ENCODE data around the gene IRF1.
"Not testable (repeated sequence)": the region's sequence is repeated elsewhere in the genome, so short reads cannot be mapped to it uniquely, and the experiment has no call there.

Gene IRF1

DNA sequence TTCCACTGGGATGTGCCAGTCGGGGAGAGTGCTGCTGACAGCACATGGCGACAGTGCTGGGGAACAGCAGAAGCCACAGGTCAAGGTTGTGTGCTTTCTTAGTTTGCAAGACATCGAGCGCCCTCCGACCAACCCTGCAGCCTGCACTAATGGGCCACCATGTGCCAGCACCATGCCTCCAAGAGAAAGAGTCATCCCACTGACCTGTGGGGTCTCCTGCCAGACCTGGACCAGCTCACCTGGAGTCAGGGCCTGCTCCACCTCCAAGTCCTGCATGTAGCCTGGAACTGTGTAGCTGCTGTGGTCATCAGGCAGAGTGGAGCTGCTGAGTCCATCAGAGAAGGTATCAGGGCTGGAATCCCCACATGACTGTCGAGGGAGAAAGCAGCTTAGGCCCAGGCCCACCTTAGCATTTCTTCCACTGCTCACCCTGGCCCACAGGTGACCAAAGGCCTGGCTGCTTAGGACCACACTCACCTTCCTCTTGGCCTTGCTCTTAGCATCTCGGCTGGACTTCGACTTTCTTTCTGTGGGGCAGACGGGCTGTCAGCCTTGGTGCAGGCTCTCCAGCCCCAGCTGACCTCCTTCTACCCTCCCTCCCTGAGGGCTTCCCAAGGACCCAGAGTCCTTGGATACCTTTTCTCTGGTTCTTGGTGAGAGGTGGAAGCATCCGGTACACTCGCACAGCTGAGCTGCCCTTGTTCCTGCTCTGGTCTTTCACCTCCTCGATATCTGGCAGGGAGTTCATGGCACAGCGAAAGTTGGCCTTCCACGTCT is 4.1 kb downstream of the IRF1 start:
- DNase-seq = no peak

DNA sequence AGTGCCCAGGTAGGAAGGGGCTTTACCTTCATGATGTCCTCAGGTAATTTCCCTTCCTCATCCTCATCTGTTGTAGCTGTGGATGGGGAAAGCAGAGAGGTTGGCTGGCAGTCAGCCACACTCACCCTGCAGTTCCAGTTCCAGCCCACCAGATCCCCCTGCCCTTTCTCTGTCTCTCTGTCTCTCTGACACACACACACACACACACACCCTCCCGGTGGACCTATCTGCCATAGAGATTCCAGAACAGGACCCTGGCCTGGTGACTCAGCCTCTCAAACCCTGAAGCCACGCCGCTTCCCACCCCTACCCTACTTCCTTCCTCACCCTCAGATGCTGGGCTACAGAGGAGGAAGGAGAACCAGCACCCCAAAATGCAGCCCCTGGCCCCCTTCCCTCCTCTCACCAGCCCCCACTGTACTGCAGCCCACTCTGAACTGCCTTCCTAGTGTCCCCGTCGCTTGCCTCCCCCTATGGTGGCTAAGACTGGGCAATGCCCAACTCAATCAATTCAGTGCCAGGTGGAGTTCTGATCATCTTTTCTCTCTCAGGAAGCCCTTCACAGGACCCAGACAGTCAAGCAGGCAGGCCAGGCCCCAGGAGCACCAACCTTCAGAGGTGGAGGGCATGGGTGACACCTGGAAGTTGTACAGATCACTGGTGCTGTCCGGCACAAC is 4.8 kb downstream of the IRF1 start:
- DNase-seq = no peak

DNA sequence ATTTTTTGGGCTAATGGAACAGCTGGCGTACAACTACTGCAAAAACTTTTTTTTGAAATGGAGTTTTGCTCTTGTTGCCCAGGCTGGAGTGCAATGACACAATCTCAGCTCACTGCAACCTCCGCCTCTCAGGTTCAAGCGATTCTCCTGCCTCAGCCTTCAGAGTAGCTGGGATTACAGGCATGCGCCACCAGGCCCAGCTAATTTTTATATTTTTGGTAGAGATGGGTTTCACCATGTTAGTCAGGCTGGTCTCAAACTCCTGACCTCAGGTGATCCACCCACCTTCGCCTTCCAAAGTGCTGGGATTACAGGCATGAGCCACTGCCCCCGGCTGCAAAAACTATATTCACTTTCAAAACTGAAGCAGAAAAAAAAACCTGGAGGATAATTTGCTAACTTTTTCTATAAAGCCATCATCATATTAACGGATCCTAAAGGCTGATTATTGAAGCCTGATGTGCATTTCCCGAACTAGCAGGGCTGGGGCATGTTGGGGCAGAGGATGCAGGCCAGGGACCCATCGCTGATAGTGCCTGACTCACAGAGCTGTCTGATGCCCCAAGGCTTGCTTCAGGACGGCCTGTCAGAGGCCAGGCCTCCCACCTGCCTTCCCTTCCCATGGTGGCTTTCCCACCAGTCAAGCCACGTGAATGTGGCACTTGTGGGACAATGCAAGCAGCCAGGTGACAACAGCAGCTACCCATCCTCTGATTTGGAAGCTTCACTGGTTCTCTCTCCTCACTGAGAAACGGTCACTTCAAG is 5.5 kb downstream of the IRF1 start:
- DNase-seq = not testable (repeated sequence)

DNA sequence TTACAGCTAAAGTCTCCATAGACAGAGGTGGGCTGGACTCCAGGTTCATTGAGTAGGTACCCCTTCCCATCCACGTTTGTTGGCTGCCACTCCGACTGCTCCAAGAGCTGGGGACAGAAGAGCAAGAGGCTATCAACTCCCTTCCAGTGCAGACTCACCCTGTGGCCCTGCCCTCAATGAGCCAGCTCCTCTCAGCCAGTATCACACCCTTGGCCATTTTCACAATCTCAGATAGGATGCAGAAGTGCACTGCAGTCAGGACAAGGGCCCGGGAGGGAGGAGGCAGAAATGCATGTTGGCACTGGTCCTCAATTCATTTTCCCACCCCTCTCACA is 6.2 kb downstream of the IRF1 start:
- no peak for DNase-seq

DNA sequence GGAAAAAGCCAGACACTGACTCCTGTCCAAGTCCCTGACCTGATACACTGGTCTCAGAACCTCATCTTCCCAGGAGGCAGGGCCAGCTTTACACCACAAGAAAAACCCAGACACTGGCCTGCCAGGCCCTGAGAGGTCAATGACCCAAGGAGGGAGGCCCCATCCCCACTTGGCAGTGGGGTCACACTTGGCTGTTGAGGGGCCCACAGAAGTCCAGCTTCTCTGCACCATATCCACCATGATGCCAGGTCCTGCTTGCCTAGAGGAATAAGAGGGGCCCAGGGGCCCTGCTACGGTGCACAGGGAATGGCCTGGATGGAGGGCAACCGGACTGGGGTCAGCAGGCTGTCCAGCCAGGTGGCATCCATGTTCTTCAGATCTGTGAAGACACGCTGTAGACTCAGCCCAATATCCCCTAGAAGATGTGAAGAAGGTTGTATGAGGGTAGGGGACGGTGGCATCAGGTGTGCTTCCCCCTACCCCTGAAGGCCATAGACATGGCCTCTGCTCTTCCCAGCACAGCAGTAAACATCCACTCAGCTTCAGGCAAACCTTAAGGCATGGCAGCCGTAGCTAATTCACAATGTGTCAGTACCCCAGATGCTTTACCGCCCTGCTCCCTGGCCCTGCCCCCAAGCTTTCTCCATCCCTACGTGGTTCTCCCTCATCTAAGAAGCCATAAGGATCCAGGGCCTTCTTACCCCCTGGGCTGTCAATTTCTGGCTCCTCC is 6.7 kb downstream of the IRF1 start:
- no peak for DNase-seq

DNA sequence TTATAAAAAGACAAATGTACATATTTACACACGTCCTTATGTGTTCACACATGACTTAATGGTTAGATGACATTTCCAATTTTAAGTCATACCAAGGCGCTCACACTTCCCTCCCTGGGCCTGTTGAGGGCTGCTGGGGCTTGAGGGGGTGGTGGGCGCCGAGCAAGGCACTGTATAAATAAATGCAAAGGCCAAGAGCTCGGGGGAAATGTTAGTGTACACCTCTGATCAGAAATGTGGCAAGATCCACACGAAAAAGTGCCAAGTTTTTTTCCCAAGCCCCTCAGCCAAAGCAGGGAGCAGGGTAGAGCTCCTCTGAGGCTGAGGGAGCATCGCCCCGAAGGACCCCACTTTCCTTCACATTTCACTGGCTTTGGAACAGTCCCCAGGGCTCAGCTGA is 7.5 kb downstream of the IRF1 start:
- no peak for DNase-seq

DNA sequence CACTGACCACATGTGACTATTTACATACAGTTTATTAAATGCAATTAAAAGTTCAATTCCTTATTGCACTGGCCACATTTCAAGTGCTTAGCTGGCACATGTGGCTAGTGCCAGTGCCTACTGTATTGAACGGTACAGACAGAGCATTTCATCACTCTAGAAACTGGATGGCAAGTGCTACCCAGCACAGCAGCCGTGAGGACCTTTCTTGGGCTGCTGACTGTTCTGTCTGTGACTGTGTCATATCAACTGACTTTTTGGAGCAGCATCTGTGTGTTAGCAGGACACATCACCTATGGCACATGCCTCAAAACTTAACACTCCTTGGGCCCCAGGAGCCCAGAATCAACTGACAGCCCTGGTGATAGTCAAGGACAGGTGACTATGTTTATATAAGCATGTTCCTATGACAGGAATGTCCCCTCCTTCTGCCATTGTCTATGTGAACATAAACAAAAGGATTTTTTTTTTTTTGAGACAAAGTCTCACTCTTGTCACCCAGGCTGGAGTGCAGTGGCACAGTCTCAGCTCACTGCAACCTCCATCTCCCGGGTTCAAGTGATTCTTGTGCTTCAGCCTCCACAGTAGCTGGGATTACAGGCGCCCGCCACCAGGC is 8.9 kb downstream of the IRF1 start:
- DNase-seq = no peak

DNA sequence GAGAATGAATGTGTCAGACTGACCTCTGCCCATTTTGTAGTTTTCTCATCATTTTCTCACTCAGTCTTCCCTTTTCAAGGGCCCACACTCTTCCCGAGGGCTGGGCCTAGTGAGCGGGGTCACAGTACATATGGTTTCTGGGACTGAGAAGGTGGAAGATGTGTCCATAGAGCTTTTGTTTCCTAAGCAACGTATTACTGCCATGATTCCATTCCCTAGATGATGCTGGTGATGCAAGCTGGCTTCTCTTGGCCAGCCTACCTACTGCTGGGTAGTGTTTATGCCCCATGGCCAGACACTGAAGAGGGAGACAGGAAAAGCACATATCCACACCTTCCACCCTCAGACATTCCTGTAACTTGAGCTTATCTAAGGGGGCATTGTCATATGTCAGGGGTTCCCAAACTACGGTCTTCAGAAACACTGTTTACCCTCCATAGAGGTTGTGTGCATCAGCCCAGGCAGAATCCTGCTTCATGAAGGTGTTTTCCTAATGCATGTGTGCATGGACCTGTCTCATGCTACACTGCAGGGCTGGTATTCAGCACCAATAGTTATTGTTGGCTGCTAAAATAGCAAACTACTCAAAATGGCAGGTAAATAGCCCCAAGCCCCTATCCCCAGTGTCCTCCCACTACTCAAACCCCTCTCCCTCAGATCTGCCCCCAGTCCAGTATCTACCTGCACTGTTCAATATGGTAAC is 9.5 kb downstream of the IRF1 start:
- no peak for DNase-seq

DNA sequence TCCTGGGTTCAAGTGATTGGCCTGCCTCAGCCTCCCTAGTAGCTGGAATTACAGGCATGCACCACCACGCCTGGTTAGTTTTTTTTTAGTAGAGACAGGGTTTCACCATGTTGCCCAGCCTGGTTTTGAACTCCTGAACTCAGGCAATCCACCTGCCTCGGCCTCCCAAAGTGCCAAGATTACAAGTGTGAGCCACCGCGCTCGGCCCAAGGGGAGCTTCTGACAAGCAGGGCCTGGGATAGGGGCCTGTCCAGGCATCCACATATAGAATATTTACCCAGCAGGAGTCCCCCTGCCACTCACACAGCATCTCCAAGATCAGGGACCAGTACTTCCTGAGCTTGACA is 10.1 kb downstream of the IRF1 start:
- no peak for DNase-seq

DNA sequence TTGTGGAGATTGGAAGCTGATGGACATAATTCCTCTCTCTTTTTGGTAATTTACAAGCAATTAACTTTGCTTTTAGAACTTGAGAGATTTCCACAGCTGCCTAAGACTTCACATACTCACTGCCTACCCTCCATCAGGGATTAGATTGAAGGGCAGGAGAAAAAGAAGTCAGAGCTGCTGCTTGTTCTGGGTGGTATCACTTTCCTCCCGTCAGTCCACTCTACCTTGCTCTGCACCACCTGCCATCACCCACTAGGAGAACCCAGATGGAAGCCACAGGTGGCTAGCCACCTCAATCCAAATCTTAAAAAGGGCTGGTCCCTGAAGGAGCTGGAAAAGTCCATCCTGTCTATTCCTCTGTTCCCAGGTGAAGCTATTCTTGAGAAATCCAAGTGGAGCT is 10.5 kb downstream of the IRF1 start:
- DNase-seq = no peak

DNA sequence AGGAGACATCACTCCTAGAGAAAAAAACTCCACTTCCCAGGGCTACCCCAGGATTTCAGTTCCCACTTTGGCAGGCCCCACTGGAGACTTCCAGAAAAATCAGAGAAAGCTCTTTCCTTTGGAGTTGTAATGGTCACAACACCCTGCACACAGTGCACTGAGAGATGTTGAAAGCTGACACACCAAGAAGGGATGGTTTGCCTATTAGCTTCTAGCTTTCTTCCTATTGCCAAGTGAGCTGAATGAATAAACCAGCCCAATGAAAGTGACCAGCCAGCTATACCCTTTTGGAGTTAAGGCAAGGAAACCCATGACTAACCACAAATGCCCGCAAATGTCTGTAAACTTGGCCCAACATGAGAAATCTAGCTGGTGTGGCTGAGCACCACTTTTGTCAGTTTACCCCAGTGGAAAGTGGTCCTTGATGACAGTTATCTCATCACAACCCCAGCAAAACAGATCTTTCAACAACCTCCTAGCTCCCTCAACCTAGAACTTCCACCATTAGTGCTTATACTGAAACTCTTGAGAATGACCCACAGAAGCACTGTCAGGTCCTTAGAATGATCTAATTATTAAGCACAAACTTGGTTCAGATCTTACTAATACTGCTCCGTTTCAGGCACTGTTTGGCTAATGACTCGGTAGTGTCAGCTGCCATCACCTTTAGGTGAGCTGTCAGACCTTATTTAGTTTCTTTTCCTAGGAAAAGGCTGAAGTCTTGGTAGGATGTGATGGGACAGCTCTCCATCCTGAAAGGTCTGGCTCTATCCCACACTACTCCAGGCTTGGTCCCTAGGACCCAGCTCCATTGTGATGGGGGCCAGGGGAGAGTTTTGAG is 11.2 kb downstream of the IRF1 start:
- DNase-seq = no peak

DNA sequence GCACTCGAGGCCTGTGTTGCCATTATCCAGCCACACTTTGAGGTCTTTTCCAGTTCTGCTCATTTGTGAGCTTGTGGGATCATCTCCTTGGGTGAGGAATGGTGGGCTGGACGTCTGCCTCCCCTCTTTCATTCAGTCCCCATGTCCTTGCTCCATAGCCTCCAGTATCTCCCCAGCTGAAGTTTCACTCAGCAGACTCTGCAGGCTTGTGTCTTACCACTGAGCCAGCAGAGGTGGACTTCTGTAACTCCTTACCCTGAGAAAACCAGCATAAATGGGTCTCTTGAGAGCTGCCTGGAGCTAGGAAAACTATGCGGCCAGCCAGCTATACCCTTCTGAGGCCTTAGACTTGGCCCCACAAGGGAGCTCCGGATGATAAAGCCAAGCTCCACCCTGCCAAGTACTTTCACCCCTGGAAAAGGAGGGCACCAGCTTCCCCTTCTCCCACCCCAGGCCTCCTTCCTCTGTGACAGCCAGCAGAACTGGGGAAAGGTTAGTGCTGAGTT is 12.2 kb downstream of the IRF1 start:
- no peak for DNase-seq

DNA sequence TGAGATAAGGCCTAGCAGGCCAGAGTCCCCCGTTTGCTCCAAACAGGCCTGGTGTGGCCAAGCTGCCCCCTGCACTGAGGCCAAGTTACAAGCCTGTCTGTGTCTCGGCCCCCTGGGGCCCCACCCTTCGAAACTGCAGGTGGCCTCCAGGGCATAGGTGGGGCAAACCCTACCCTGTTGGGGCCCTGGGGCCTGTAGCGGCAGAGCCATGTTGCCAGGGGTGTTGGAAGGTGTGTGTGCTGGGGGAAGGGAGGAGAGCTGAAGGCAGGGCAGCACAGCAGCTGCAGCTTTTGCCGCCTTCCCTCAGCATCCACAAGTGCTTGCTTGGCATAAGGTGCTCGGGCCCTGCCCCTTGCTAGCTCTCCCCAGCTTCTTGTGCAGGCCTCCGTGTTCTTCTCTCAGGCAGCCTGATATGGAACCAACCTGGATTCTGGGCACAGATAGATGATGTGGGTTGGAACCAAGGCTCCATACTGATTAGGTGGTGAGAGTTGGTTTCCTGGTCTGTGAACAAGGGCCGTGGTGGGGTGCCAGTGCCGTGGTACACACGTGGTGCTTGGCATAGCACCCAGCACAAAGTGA is 12.7 kb downstream of the IRF1 start:
- no peak for DNase-seq

DNA sequence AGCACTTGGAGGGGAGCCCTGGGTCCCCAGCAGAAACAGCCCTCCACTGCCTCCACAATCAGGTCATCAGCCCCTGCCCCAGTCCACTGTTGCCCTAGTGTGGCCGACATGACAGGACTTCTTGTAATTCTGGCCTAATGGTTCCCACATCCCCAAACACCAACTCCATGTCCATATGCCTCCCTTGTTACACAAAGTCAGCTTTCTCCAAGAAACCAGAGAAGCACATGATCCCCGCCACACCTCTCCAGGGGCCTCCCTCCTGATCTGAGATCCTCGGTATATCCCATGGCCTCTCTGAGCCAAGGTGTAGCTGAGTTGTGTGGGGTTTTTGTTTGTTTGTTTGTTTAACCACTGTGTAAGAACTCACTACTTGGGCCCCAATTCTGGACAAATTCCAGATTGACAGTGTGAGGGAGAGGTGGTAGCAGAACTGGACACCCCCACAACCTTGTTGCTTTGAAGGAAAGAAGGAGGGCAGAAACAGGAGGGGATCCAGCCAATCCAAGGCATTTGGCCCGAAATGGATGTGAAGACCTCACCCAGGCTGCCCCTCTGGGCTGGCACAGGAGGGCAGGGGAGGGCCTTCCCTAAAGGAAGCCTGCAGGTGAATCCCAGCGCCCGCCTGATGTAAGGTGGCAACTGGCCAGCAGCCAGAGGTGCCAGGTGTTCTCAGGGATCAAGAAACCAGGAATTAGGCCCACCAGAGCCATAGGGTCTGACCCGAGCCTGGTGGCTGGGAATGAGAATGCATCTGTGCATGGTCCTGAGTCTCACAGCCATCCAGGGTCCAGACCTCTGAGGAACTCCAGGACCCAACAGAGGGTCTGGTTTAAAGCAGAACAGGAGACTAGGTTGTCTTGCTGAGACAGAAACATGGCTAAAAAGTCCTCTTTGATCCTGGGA is 13.4 kb downstream of the IRF1 start:
- DNase-seq = no peak

DNA sequence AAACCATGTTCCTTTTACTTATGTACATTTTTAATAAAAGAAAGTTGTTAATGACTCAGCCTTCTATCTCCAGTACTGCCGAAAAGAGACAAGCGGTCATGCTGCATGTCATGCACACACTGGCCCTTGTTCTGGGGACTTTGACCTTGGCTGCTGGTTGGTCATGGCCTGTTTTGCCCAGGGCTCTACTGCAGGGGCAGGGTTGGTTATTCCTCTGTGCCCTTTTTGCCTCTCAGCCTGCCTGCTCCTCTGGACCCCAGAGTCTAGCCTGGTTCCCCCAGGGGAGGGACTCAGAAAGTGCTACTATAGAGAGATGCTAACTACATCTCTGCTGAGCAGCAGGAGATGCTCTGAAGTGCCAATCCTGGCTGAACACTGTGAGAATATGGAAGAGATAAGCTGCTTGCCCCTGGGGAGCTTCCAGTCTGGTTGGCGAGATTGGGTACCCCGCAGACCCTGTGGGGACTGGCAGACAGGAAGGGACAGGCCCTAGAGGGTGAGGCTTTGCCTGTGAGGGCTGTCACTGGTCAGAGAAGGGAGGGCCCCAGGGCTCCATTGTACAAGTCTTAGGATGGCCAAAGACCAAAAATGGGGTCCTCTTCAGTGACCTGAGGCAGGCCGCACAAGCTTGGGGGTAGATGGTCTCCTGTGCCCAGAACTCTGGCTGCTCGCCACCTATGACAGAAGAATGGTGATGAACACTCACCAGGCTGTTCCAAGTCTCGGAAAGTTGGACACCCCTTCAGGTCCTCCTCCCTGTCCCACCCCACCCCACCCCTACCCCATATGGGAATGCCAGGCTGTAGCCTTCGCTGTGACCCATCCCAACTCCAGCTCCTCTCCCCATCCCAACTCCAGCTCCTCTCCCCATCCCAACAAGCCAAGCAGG is 14.3 kb downstream of the IRF1 start:
- no peak for DNase-seq

DNA sequence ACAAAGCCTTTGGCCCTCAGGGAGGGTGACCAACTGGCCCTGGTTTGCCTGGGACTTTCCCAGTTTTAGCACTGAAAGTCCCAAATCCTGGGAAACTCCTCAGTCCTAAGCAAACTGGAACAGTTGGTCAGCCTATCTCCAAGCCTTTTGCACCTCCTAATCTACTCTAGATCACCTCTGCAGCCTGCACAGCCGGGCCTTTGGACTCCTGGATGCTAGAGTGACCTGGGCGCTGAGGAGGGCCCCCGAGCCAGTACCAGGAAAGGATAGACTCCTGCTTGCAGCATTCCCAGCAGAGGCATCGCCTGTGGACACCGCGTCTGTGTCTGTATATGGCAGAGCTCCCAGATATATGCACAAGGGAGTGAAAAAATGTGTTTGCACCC is 15.1 kb downstream of the IRF1 start:
- no peak for DNase-seq

DNA sequence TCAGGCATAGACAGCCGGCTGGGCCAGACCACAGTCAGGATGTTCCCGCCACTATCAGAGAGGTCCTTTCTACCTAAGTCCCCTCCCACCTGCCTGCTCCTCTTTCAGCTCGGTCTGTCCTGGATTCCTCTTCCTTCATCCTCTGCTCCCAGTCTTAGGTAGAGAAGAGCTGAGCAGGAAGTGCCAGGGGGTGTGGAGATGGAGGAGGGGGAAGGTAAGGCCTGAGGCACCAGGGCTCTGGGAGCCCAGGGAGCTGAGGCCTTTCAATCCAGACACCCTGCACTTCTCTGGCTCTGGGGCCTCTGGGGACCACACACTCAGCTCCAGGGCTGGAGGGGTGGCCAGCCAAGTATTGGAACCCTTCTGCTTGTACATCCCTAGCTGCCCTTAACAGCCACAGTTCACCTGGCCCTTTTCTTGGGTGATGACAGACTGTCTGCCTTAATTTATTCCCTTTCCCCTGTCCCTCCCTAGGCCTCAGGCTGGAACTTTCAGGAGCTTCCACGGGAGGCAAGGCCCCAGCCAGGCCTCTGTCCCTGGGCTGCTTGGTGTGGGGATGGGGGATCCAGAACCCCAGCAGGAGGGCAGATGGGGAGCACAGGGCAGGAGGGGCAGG is 15.6 kb downstream of the IRF1 start:
- no peak for DNase-seq

DNA sequence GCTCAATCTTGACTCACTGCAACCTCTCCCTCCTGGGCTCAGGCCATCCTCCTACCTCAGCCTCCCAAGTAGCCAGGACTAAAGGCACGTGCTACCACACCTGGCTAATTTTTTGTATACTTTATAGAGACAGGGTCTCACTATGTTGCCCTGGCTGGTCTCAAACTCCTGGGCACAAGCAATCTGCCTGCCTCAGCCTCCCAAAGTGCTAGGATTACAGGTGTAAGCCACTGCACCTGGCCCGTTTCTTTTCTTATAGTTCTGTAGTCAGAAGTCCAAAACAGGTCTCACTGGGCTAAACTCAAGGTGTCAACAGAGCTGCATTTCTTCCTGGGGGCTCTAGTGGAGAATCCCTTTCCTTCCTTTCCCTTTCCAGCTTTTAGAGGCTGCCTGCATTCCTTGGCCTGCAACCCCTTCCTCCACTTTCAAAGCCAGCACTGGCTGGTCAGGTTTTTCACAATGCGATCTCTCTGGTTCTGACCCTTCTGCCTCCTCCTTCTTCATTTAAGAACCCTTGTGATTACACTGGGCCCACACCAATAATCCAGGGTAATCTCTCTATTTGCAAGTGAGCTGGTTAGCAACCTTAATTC is 16.3 kb downstream of the IRF1 start:
- DNase-seq = no peak
